ENCODE results near the gene CNOT1. TPM values are rescaled to one million over a fixed set of nuclear protein-coding genes. Genes with fewer than 3 reads are reported as not detected.

The CNOT1 gene
- total and polyA plus RNA-seq, 10 of the 15 experiments (the other 5 are each of a cell fraction or from before 2014, with no cell fraction given), result 101 to 246 (median 175) TPM

- in situ Hi-C loops (cut with MboI) (loop anchor here (25.0 kb wide), 1 partner anchor 333 kb away; no protein-coding TSS in a partner anchor), intact Hi-C loops (cut with micrococcal nuclease; ENCODE audit: unreplicated experiment) (no loop called here)
- no peak overlapping the region for H3K9ac ChIP-seq (ENCODE audit: control insufficient read depth, insufficient read depth, low read length)
- FAIRE-seq (no peak), ATAC-seq (no peak), DNase-seq (ENCODE audit: low read depth, low spot score) (no peak)
- no peak overlapping the region for H3K4me3 ChIP-seq
- H4K20me1 ChIP-seq (ENCODE audit: control insufficient read depth, insufficient read depth), result no peaks in the 10 kb centered on the region
- RAD21 ChIA-PET (ENCODE audit: unreplicated experiment), result no interaction called here
- H3K27me3 ChIP-seq (replicated peaks in 1 of 2; ENCODE audit: control insufficient read depth in 2 of 2, insufficient read depth in 2 of 2, low read length in 1 of 2), result no peaks in the 10 kb centered on the region
- no peak overlapping the region for H3K27ac ChIP-seq (ENCODE audit: control insufficient read depth, insufficient read depth)
- no TSS peak for BruUV-seq (replicated peaks)
- no peak overlapping the region for H3K4me2 ChIP-seq (ENCODE audit: control insufficient read depth, insufficient read depth)
- H3K36me3 ChIP-seq (ENCODE audit: control insufficient read depth in 2 of 2, insufficient read depth in 2 of 2, low read length in 1 of 2), result no peaks in the 10 kb centered on the region
- CTCF ChIA-PET, result interaction anchor here (1.2 kb wide), 2 partner anchors 9 to 86 kb away, joined by 3 to 5 read pairs; no protein-coding TSS in a partner anchor
- POLR2A ChIA-PET, result no interaction called here
- H3K79me2 ChIP-seq (ENCODE audit: control insufficient read depth, insufficient read depth, low read length), result no peaks in the 10 kb centered on the region
- no peaks in the 10 kb centered on the region for H3K9me3 ChIP-seq (replicated peaks; ENCODE audit: control insufficient read depth, insufficient read depth, low read length)
- H2AFZ ChIP-seq (ENCODE audit: control insufficient read depth, low read depth, low read length), result no peak overlapping the region
- no peaks in the 10 kb centered on the region for H3K4me1 ChIP-seq (ENCODE audit: control insufficient read depth, insufficient read depth, low read length)
- SMC1A ChIA-PET (ENCODE audit: uncharacterized antibody, unreplicated experiment), result interaction anchor here (1.4 kb wide), 1 partner anchor 9 kb away, joined by 3 read pairs; no protein-coding TSS in a partner anchor
- no peak for TF ChIP-seq HCFC1 (IDR thresholded peaks at IDR 0.05; ENCODE audit: low read length)
- no peak for TF ChIP-seq CHD1 (IDR thresholded peaks at IDR 0.05; ENCODE audit: low read depth, low read length)
- no peak for TF ChIP-seq POU2F2 (IDR thresholded peaks at IDR 0.05; ENCODE audit: borderline replicate concordance, low read depth, low read length)
- no peak for TF ChIP-seq MTA3 (IDR thresholded peaks at IDR 0.05; ENCODE audit: borderline replicate concordance, low read length)
- TF ChIP-seq RELA (IDR thresholded peaks at IDR 0.05; ENCODE audit: borderline replicate concordance, partially characterized antibody), result no peak
- TF ChIP-seq PRDM15 (CRISPR knock-in tag; IDR thresholded peaks at IDR 0.05), result no peak
- no peak for TF ChIP-seq YBX1 (IDR thresholded peaks at IDR 0.05)
- no peak for TF ChIP-seq CEBPB (IDR thresholded peaks at IDR 0.05; ENCODE audit: borderline replicate concordance in 1 of 2, low read depth in 2 of 2, low read length in 2 of 2)
- no peak for TF ChIP-seq GATAD2B (conservative IDR thresholded peaks at IDR 0.05; ENCODE audit: low read depth)
- no peak for TF ChIP-seq ZBTB40 (IDR thresholded peaks at IDR 0.05; ENCODE audit: borderline replicate concordance)
- TF ChIP-seq SP1 (IDR thresholded peaks at IDR 0.05; ENCODE audit: low read depth, low read length), result no peak
- TF ChIP-seq ETV6 (conservative IDR thresholded peaks at IDR 0.05 in 1 of 2, IDR thresholded peaks at IDR 0.05 in 1 of 2; ENCODE audit: borderline replicate concordance in 1 of 2, low read depth in 1 of 2), result no peak
- no peak for TF ChIP-seq NFXL1 (IDR thresholded peaks at IDR 0.05; ENCODE audit: borderline replicate concordance)
- TF ChIP-seq ELK1 (IDR thresholded peaks at IDR 0.05; ENCODE audit: low read depth, low read length), result no peak
- TF ChIP-seq USF1 (IDR thresholded peaks at IDR 0.05; ENCODE audit: borderline replicate concordance, extremely low read length, insufficient read depth, low read depth, low read length), result no peak
These were observed 40.6 kb upstream of the CNOT1 start for GRCh38 chr16:58670177-58670576.
